Ishikawa (cell line): Measurements from ENCODE around the gene MYPN.

Source experiments
- CREB1 ChIP-seq: IDR thresholded peaks from 2 replicates; pipeline ENCODE4 v1.6.1; 2012; ENCODE audit warnings: low read depth
- TEAD4 ChIP-seq: IDR thresholded peaks from 2 replicates; pipeline ENCODE4 v1.6.1; 2012

GRCh38 chr10:68135922-68136792 lies 26.9 kb downstream of the MYPN start:
- no peak; the same call in 1 of the 2 replicates for TF ChIP-seq TEAD4
- no peak for TF ChIP-seq CREB1
